ENCODE results near the gene CDH26.

Gene CDH26

DNA sequence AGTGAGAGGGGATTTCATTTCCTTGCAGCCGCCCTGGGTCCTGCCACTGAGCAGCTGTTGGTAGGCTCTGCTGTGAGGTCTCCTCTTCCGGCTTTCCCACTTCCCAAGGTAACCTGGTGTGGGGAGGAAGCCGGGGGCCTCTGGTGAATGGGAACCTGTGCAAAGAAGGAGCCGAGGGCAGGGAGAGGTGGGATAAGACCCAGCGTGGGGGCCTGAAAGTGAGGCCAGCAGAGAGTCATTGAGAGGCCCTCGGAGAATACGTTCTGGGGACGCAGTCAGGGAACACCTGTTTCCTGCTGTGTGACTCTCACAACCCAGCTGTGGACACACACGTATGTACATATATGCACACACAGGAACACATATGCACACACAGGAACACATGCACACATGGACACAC is 100.7 kb downstream of the CDH26 start:
- DNase-seq = no peak

DNA sequence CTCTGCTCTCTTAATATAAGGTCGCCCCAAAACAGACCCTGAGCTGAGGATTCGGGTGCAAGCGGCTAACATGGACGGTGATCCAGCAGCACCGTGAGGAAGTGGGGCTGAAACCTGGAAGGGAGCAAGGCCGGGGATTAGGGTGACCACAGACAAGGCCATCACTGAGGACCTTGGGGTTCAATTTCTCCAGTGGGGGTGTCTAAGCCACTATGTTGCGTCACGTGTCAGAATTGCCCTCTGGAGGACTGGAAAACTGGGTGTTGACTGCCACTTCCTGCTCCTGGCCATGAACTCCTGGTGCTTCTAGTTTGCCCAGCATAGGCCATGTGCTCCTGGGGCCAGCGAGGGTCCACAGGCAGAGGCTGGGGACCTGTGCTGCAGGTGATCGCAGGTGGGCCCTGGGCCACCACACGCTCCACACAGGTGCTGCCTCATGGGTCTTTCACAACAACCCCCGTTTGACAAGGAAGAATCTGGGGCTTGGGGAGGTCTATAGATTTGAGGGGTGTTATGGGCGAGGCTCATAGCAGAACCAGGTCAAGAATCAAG is 101.9 kb downstream of the CDH26 start:
- no peak for DNase-seq

DNA sequence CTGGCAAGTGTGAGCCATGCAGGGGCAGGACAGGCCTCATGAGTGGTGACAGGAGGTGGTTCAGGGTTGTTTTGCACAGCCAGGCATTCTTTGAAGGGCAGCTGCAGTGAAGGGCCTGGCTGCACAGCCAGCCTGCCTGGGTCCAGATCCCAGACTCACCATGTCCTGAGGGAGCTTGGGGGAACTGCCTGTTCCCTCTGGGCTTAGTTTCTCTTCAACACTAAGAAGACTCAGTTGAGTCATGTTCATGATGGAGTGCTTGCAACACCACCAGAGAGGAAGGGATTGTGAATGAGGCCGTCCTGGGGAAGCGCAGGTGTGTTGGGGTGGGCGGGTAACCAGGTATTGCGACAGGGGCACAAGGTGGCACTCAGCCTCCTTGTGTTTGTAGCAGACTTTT is 102.4 kb downstream of the CDH26 start:
- DNase-seq = no peak

DNA sequence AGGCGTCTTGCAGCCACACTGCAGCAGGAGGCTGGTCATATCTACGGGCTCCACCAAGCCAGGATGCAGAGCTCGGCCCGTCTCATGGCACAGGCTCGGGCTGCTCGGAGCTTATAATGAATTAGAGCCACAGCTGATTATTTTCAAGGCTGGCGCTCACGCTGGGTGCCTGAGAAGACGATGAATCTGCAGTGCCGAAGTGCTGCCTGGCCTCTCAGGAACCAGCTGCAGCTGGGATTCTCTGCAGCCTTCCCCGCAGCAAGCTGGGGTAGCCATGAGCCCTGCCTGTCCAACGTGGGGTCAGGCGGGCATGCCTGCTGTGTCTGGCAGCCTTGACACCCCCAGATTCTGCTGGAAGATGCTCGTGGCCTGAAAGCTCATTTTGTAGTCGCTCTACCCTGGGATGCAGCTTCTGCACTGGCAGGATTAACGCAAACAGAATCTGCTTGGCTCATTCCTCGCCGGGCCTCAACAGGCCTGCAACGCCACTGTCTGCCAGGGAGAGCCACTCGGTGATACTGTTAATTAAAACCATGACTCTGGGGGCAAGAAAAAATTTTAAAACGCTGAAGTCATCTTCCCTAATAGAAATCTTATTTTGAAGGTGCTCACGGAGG is 104.3 kb downstream of the CDH26 start:
- peak in 38 of 58 donors; percentile 10 to 63 (median 32) for DNase-seq

DNA sequence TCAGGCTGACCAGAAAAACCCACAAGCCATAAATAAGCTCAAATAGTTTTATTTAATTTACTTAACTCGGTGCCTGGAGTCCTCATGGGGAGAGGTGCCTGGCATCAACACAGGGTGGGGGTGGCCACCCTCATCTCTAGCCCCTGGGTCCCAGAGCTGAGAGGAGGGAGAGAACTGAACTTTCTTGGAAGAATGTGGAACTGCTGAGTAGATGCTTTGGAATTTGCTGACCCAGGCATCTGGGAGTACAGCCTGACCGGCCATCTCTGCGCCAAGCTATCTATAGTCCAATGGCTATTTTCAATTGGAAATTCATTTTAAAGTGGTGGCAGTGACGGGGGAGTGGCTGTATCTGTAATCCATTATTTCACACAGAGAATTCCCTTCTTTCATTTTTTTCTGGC is 104.8 kb downstream of the CDH26 start:
- DNase-seq = no peak

DNA sequence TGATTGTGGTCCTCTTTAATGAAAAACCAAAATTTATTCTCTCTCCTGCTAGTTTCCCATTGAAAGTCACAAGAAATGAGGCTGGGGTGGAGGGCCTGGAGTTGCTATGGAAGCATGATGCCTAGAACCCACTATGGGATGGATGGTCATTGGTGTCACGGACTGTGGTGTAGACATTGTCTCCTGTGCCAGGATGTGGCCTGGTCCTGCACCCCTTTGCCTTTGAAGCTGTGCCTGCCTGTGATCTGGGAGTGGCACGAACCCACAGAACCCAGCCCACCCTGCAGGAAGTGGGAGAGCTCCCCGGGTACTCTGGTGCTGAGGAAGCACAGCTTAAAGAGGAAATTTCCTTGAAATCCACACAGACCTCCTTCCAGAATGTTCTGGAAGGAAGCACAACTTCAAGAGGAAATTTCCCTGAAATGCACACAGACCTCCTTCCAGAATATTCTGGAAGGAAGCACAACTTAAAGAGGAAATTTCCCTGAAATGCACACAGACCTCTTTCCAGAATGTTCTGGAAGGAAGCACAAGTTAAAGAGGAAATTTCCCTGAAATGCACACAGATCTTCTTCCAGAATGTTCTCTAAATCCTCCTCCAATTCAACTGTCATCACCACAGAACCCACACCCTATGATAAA is 105.6 kb downstream of the CDH26 start:
- no peak for DNase-seq
